ENCODE measurements around the gene CAPN11. TPM values are rescaled to one million over a fixed set of nuclear protein-coding genes. Genes with fewer than 3 reads are reported as not detected.

The CAPN11 gene
- total RNA-seq, 2 donors from 2014 or later: 0.16 to 0.44 TPM

GRCh38 chr6:44120692-44121443 lies 37.8 kb upstream of the CAPN11 start:
- Histone ChIP-seq H3K4me3 (no peak overlapping the region), H3K27me3 (no peaks in the 10 kb centered on the region), H3K4me1 (peaks cover 0 to 91% of the 10 kb centered on the region in 2 donors), H3K36me3 (no peaks in the 10 kb centered on the region), H3K27ac (peak overlapping the region; percentile 35 to 51), H3K9me3 (no peaks in the 10 kb centered on the region)
- no peak for TF ChIP-seq CTCF (IDR thresholded peaks at IDR 0.05)
- no peak for DNase-seq (ENCODE audit: low spot score)

GRCh38 chr6:44122801-44123200 lies 35.8 kb upstream of the CAPN11 start:
- Histone ChIP-seq H3K27me3 (no peaks in the 10 kb centered on the region), H3K36me3 (no peaks in the 10 kb centered on the region), H3K27ac (peak overlapping the region; percentile 9 to 54), H3K9me3 (no peaks in the 10 kb centered on the region), H3K4me3 (no peak overlapping the region), H3K4me1 (peaks cover 0 to 80% of the 10 kb centered on the region in 2 donors)
- DNase-seq (ENCODE audit: low spot score): no peak
- TF ChIP-seq CTCF (IDR thresholded peaks at IDR 0.05): no peak

- no peak for DNase-seq (ENCODE audit: low spot score)
- peaks cover 0 to 82% of the 10 kb centered on the region in 2 donors for H3K4me1 ChIP-seq
- no peaks in the 10 kb centered on the region for H3K36me3 ChIP-seq
- TF ChIP-seq CTCF (IDR thresholded peaks at IDR 0.05): no peak
- no peak overlapping the region for H3K4me3 ChIP-seq
- no peaks in the 10 kb centered on the region for H3K9me3 ChIP-seq
- H3K27me3 ChIP-seq: no peaks in the 10 kb centered on the region
- H3K27ac ChIP-seq: no peak overlapping the region
These were observed 35.1 kb upstream of the CAPN11 start for GRCh38 chr6:44123544-44123943.

- peaks cover 0 to 59% of the 10 kb centered on the region in 2 donors for H3K4me1 ChIP-seq
- H3K27ac ChIP-seq: peak overlapping the region; percentile 93 to 96
- H3K27me3 ChIP-seq: no peaks in the 10 kb centered on the region
- no peaks in the 10 kb centered on the region for H3K36me3 ChIP-seq
- TF ChIP-seq CTCF (IDR thresholded peaks at IDR 0.05): no peak
- no peaks in the 10 kb centered on the region for H3K9me3 ChIP-seq
- H3K4me3 ChIP-seq: peak overlapping the region; percentile 76 to 100
- DNase-seq (ENCODE audit: low spot score): peak; percentile 66
These were observed 32.1 kb upstream of the CAPN11 start for GRCh38 chr6:44126320-44127149.

- no peak for TF ChIP-seq CTCF (IDR thresholded peaks at IDR 0.05)
- peak; percentile 81 for DNase-seq (ENCODE audit: low spot score)
- peak within 1 kb of the TSS; percentile 93 to 96 for H3K27ac ChIP-seq
- peaks cover 0 to 50% of the 10 kb centered on the region in 2 donors for H3K4me1 ChIP-seq
- H3K36me3 ChIP-seq: no peaks in the 10 kb centered on the region
- peak within 1 kb of the TSS; percentile 76 to 100 for H3K4me3 ChIP-seq
- H3K9me3 ChIP-seq: no peaks in the 10 kb centered on the region
- H3K27me3 ChIP-seq: no peaks in the 10 kb centered on the region
These were observed 31.2 kb upstream of the CAPN11 start, which contains the start of the genes MRPL14 and TMEM63B for GRCh38 chr6:44127186-44128019. Gene MRPL14 (minus strand): TSS chr6:44127452. CDS start chr6:44116611, 10,841 bp downstream. Gene TMEM63B (plus strand): TSS chr6:44127554. CDS start chr6:44134585, 7,031 bp downstream.

All from right atrium auricular region (tissue), 2 donors.